HCEC 1CT (cell line): ENCODE results near the gene ACAA2.

ENCODE experiments used
- DNase-seq: peaks from one replicate; pipeline ENCODE4 v3.0.0-alpha.2; 2017

The ACAA2 gene

GRCh38 chr18:49764032-49764431 is 49.3 kb downstream of the ACAA2 start:
- no peak for DNase-seq

- no peak for DNase-seq
These were observed 49.7 kb downstream of the ACAA2 start for GRCh38 chr18:49763590-49763989.

GRCh38 chr18:49762191-49763077 is 50.9 kb downstream of the ACAA2 start:
- no peak for DNase-seq

GRCh38 chr18:49761771-49762170 is 51.6 kb downstream of the ACAA2 start:
- DNase-seq, result no peak

GRCh38 chr18:49758263-49758610 is 55.1 kb downstream of the ACAA2 start:
- DNase-seq, result no peak

GRCh38 chr18:49757513-49758262 is 55.6 kb downstream of the ACAA2 start:
- DNase-seq, result no peak

- no peak for DNase-seq
These were observed 56.5 kb downstream of the ACAA2 start for GRCh38 chr18:49756671-49757362.

GRCh38 chr18:49756135-49756534 is 57.2 kb downstream of the ACAA2 start:
- no peak for DNase-seq

GRCh38 chr18:49755489-49755888 is 57.8 kb downstream of the ACAA2 start:
- DNase-seq, result no peak

GRCh38 chr18:49754866-49755265 is 58.5 kb downstream of the ACAA2 start:
- DNase-seq, result no peak

GRCh38 chr18:49753643-49754042 is 59.7 kb downstream of the ACAA2 start:
- DNase-seq, result no peak

- DNase-seq, result no peak
These were observed 61.3 kb downstream of the ACAA2 start for GRCh38 chr18:49752095-49752457.

- DNase-seq, result no peak
These were observed 61.8 kb downstream of the ACAA2 start for GRCh38 chr18:49751427-49752094.

- DNase-seq, result no peak
These were observed 63.8 kb downstream of the ACAA2 start for GRCh38 chr18:49749563-49749962.

- DNase-seq, result no peak
These were observed 65.5 kb downstream of the ACAA2 start for GRCh38 chr18:49747876-49748275.

GRCh38 chr18:49745045-49746014 is 68.0 kb downstream of the ACAA2 start:
- no peak for DNase-seq

- DNase-seq, result no peak
These were observed 68.8 kb downstream of the ACAA2 start for GRCh38 chr18:49744376-49745008.

GRCh38 chr18:49743117-49743567 is 70.2 kb downstream of the ACAA2 start:
- DNase-seq, result no peak

- DNase-seq, result no peak
These were observed 70.8 kb downstream of the ACAA2 start for GRCh38 chr18:49742316-49743116.

- no peak for DNase-seq
These were observed 74.1 kb downstream of the ACAA2 start for GRCh38 chr18:49739275-49739674.
